Thoracic aorta (tissue), 2 donors: ENCODE measurements around the gene GFRAL. TPM values are rescaled to one million over a fixed set of nuclear protein-coding genes. Genes with fewer than 3 reads are reported as not detected.

ENCODE experiments used
- ATAC-seq: fragments of 150-250 bp; one replicate; pipeline ENCODE4 v1.8.0; 2017; ENCODE audit warnings: low read depth; ENCODE audit not compliant: insufficient number of reproducible peaks, low FRiP score
- DNase-seq: peaks from one replicate; pipeline ENCODE4 v3.0.0-alpha.2; 2020; ENCODE audit warnings: low spot score
- H3K27ac ChIP-seq, 2 donors: fragments of 200-600 bp; sonication (generic); 1 replicate in 1 of 2; 2 replicates in 1 of 2; pipeline ENCODE4 v1.5.1; 2016; ENCODE audit warnings: mild to moderate bottlenecking in 2 of 2, moderate library complexity in 2 of 2
- H3K27me3 ChIP-seq: fragments of 200-600 bp; sonication (generic); replicated peaks from 2 replicates; pipeline ENCODE4 v1.6.0; 2016; ENCODE audit warnings: mild to moderate bottlenecking; ENCODE audit not compliant: insufficient read depth
- H3K36me3 ChIP-seq: fragments of 200-600 bp; sonication (generic); one replicate; pipeline ENCODE4 v1.5.1; 2016
- H3K4me1 ChIP-seq, 2 donors: fragments of 200-600 bp; sonication (generic); 1 replicate in 1 of 2; 2 replicates in 1 of 2; pipeline versions ENCODE4 v1.5.1 to v1.6.0; 2016; ENCODE audit warnings: low read depth in 2 of 2, mild to moderate bottlenecking in 1 of 2; ENCODE audit not compliant: control insufficient read depth in 1 of 2
- H3K4me3 ChIP-seq: fragments of 200-600 bp; sonication (generic); 2 replicates; pipeline ENCODE4 v1.5.1; 2016; ENCODE audit warnings: mild to moderate bottlenecking
- H3K9me3 ChIP-seq: fragments of 200-600 bp; sonication (generic); 2 replicates; pipeline ENCODE4 v1.5.1; 2016
- CTCF ChIP-seq: fragments of 200-600 bp; sonication (generic); IDR thresholded peaks from one replicate; pipeline ENCODE4 v1.5.1; 2019; ENCODE audit warnings: antibody characterized with exemption
- total RNA-seq, 2 donors: library from RNA; depleted of rRNA; stranded (reverse); fragments of >200 nt; gene quantifications; one replicate each; pipeline versions ENCODE4 v1.1.0 to v1.2.3, GENCODE V29; 2016

GFRAL gene
- total RNA-seq, 2 donors from 2014 or later: not detected

DNA sequence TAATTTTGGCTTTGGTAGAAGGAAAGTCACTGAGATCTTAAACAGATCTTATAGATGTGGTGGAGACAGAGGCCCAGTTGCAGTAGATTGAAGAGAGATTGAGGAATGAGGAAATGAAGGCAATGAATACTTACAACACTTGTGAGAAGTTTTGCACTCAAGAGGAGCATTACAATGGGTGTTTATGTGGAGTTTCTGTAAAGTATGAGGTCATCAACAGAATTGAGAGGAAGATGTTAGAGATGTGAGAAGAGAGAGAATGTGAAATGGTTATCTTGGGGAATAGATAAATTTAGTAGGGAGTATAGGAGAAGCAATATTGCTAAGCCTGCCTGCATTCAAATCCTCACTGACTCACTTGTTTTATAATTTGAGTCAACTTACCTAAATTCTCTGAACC, 83.4 kb downstream of the GFRAL start:
- Histone ChIP-seq H3K4me3 (no peak overlapping the region), H3K9me3 (no peaks in the 10 kb centered on the region), H3K27me3 (no peaks in the 10 kb centered on the region), H3K27ac (no peak overlapping the region), H3K4me1 (no peaks in the 10 kb centered on the region), H3K36me3 (no peaks in the 10 kb centered on the region)
- no peak for TF ChIP-seq CTCF
- ATAC-seq: no peak
- DNase-seq: no peak

- no peaks in the 10 kb centered on the region for H3K36me3 ChIP-seq
- H3K9me3 ChIP-seq: no peaks in the 10 kb centered on the region
- H3K27ac ChIP-seq: no peak overlapping the region
- no peaks in the 10 kb centered on the region for H3K4me1 ChIP-seq
- H3K27me3 ChIP-seq: no peaks in the 10 kb centered on the region
- TF ChIP-seq CTCF: no peak
- no peak for DNase-seq
- ATAC-seq: no peak
- H3K4me3 ChIP-seq: no peak overlapping the region
These were observed 96.7 kb downstream of the GFRAL start for GRCh38 chr6:55423933-55424332.

- no peak overlapping the region for H3K27ac ChIP-seq
- ATAC-seq (no peak), DNase-seq (no peak)
- H3K4me1 ChIP-seq: no peaks in the 10 kb centered on the region
- no peak overlapping the region for H3K4me3 ChIP-seq
- no peaks in the 10 kb centered on the region for H3K36me3 ChIP-seq
- no peak for TF ChIP-seq CTCF
- no peaks in the 10 kb centered on the region for H3K9me3 ChIP-seq
- H3K27me3 ChIP-seq: no peaks in the 10 kb centered on the region
These were observed 106.3 kb downstream of the GFRAL start for GRCh38 chr6:55433446-55434130.

DNA sequence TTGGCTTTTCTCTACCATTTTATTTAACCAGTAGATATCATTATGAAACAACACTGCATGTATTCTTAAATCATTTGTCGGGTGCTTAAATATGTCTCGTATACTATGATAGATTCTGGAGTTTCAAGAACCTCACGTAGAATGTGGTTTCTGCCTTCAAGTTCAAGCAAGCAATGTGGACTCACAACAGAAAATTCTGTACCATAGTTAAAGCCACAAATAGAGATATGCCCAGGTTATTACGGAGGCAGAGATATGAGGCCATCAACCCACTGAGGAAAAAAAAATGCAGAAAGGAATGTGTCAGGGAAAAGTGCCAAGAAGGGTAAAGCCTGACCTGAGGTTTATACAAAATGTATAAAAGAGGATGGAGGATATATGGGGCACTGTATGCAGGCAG, 109.9 kb downstream of the GFRAL start:
- Histone ChIP-seq H3K9me3 (no peaks in the 10 kb centered on the region), H3K4me3 (no peak overlapping the region), H3K36me3 (no peaks in the 10 kb centered on the region), H3K4me1 (no peaks in the 10 kb centered on the region), H3K27ac (no peak overlapping the region), H3K27me3 (no peaks in the 10 kb centered on the region)
- no peak for TF ChIP-seq CTCF
- DNase-seq: no peak
- no peak for ATAC-seq

GRCh38 chr6:55438203-55438602, 110.9 kb downstream of the GFRAL start:
- no peak for DNase-seq
- no peak overlapping the region for H3K27ac ChIP-seq
- no peak for TF ChIP-seq CTCF
- H3K4me1 ChIP-seq: no peaks in the 10 kb centered on the region
- H3K27me3 ChIP-seq: no peaks in the 10 kb centered on the region
- H3K4me3 ChIP-seq: no peak overlapping the region
- no peaks in the 10 kb centered on the region for H3K36me3 ChIP-seq
- no peak for ATAC-seq
- H3K9me3 ChIP-seq: no peaks in the 10 kb centered on the region
